Bronchus fibroblast of lung (primary cell): ENCODE results near the gene LMAN1L. TPM values are rescaled to one million over a fixed set of nuclear protein-coding genes. Genes with fewer than 3 reads are reported as not detected.

Experiments
- total RNA-seq: library from RNA; depleted of rRNA; stranded (reverse); fragments of >200 nt; gene quantifications from 2 replicates; pipeline ENCODE4 v1.2.3, GENCODE V29; 2015

The LMAN1L gene
- total RNA-seq = not detected in 2 replicates

GRCh38 chr15:74812533-74812932 lies at the start of gene LMAN1L:
LMAN1L (plus strand) TSS chr15:74812835; CDS start chr15:74812855, 20 bp downstream.

GRCh38 chr15:74781431-74782258 lies 31.0 kb upstream of the LMAN1L start, which contains the start of gene CSK:
CSK (plus strand) TSS chr15:74782080; CDS start chr15:74798298, 16,218 bp downstream.

GRCh38 chr15:74826364-74826819 lies 13.8 kb downstream of the LMAN1L start, which contains the start of gene CPLX3:
CPLX3 (plus strand) TSS chr15:74826627; CDS start chr15:74826704, 77 bp downstream.

GRCh38 chr15:74842581-74843444 lies 30.2 kb downstream of the LMAN1L start, which contains the start of gene ULK3:
ULK3 (minus strand) TSS chr15:74843156; CDS start chr15:74843105, 51 bp downstream.

GRCh38 chr15:74873036-74873755 lies 60.6 kb downstream of the LMAN1L start, which contains the start of gene SCAMP2:
SCAMP2 (minus strand) TSS chr15:74873365; CDS start chr15:74873255, 110 bp downstream.

Other genes with a start within 250 kb of the LMAN1L start
- 67.9 and 77.7 TPM in 2 replicates for gene CLK3, start 197.0 kb upstream of the LMAN1L start, total RNA-seq
- 9.4 and 11.9 TPM in 2 replicates for gene EDC3, start 116.8 kb upstream of the LMAN1L start, total RNA-seq
- gene CYP1A1, start 87.3 kb upstream of the LMAN1L start, total RNA-seq = not detected in 2 replicates
- gene CYP1A2, start 64.0 kb upstream of the LMAN1L start, total RNA-seq = not detected in 2 replicates
- 21.1 and 23.5 TPM in 2 replicates for gene CSK, start 30.8 kb upstream of the LMAN1L start, total RNA-seq
- gene CPLX3, start 13.8 kb downstream of the LMAN1L start, total RNA-seq = not detected in 2 replicates
- 14.4 and 14.5 TPM in 2 replicates for gene ULK3, start 30.3 kb downstream of the LMAN1L start, total RNA-seq
- 44.6 and 52.6 TPM in 2 replicates for gene SCAMP2, start 60.5 kb downstream of the LMAN1L start, total RNA-seq
- 65.7 and 87.6 TPM in 2 replicates for gene MPI, start 77.2 kb downstream of the LMAN1L start, total RNA-seq
- 27.1 and 27.6 TPM in 2 replicates for gene FAM219B, start 94.0 kb downstream of the LMAN1L start, total RNA-seq
- 170 and 243 TPM in 2 replicates for gene COX5A, start 125.2 kb downstream of the LMAN1L start, total RNA-seq
- gene RPP25, start 143.9 kb downstream of the LMAN1L start, total RNA-seq = 5.6 and 6.1 TPM in 2 replicates
- gene SCAMP5, start 182.7 kb downstream of the LMAN1L start, total RNA-seq = under 0.01 and 0.45 TPM in 2 replicates
- 21.7 and 26.1 TPM in 2 replicates for gene PPCDC, start 210.8 kb downstream of the LMAN1L start, total RNA-seq